ENCODE measurements around the gene SEMA3B.
"Not testable (repeated sequence)": the region's sequence is repeated elsewhere in the genome, so short reads cannot be mapped to it uniquely, and the experiment has no call there.

Gene SEMA3B
- total RNA-seq: 1.7 to 2.3 reads per million in 2 donors

GRCh38 chr3:50268703-50269451 is at the start of gene SEMA3B:
SEMA3B (plus strand) TSS chr3:50269147; CDS start chr3:50269241, 94 bp downstream.
- DNase-seq: no peak

DNA sequence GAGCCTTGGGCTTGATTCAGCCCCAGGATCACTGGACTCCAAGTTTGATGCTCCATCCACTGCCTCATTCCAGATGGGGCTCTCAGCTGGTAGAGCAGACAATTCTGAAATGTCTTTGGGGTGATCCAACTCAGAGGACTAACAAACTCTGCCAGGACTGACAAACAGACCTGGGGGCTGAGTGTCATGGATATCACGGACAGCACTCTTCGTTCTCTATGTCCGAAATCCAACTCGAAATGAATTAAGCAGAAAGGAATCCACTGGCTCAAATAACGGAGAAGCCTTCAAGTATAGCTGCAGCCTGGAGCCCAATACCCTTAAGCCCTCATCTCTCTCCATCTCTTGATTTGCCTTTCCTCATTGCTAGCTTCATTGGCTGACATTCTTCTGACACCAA is 49.7 kb upstream of the SEMA3B start:
- no peak for DNase-seq

- DNase-seq: no peak
These were observed 48.8 kb upstream of the SEMA3B start for GRCh38 chr3:50220109-50220508.

GRCh38 chr3:50221051-50221410 is 47.9 kb upstream of the SEMA3B start:
- DNase-seq: no peak

- no peak for DNase-seq
These were observed 47.4 kb upstream of the SEMA3B start for GRCh38 chr3:50221411-50222168.

- no peak for DNase-seq
These were observed 46.8 kb upstream of the SEMA3B start for GRCh38 chr3:50222169-50222528.

DNA sequence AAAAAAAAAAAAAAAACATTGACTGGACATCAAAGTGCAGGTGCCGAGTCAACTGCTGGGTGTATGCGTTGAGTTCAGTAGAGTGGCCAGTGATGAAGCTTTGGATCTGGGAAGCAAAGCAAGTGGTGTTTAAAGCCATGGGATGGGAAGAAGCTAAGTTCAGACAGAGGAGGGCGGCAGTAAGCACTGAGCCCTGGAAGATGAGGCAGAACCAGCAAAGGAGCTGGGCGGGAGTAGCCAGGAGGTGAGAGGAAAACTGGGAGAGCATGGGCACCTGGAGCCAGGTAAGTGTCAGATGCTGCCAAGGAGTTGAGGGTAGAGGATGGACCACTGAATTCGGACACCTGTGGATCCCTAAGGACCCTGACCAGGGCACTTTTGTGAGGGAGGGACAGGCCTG is 44.3 kb upstream of the SEMA3B start:
- no peak for DNase-seq

DNA sequence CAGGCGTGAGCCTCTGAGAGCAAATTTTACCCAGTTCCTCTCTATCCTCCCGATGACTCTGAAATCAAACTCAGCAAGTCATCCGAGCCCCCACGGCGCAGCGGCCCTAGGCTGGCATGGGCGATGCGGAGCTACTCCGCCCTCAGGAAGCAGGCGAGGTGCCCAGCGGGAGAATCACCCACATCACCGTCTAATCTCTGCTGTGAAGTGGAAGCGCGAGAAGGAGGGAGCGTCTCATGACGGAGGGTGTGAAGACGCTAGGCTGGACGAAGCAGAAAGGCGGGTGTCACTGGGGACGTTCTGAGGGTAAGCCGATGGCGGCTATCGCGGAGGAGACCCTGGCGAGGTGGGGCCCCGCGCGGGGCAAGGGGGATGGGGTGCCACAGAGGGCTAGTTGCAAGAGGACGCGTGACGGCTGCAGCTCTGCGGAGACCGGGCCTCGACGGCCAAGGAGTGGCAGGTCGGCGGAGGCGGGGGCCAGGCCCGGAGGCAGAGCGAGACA is 42.0 kb upstream of the SEMA3B start:
- peak; percentile 29 for DNase-seq

- peak; percentile 85 for DNase-seq
These were observed 41.4 kb upstream of the SEMA3B start for GRCh38 chr3:50227390-50228183.

DNA sequence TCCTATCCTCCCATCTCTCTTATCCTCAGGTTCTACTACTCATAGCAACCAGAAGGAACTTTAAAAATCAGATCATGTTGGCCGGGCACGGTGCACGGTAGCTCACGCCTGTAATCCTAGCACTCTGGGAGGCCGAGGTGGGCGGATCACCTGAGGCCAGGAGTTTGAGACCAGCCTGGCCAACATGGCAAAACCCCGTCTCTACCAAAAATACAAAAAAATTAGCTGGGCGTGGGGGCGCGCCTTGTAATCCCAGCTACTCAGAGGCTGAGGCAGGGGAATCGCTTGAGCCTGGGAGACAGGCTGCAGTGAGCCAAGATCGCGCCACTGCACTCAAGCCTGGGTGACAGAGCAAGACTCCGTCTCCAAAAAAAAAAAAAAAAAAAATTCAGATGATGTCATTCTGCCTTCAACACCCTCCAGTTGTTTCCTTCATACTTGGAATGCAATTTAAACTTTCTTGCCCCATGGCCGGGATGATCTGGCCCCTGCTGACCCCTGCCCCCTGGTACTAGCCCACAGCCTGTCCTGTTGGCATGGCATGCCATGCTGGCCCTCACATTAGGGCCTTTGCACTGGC is 40.7 kb upstream of the SEMA3B start:
- DNase-seq: not testable (repeated sequence)

DNA sequence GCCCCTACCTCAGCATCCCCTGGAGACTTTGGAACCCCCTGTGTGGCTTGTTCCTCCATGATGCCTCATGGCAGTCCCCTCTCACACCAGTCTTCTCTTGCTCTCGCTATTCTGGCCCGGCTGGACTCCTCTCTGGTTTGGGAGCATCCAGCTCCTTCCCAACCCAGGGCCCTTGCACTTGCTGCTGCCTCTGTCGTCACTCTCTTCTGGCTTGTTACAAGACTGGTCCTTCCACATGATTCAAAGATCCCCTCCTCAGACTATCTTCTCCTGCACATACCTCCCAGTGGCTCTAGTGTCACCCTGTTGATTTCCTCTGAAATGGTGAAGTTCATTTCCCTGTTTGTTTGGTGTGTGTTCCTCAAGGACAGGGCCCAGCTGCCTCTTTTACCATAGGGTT is 39.5 kb upstream of the SEMA3B start:
- DNase-seq: no peak

GRCh38 chr3:50230104-50230793 is 38.7 kb upstream of the SEMA3B start:
- DNase-seq: no peak

DNA sequence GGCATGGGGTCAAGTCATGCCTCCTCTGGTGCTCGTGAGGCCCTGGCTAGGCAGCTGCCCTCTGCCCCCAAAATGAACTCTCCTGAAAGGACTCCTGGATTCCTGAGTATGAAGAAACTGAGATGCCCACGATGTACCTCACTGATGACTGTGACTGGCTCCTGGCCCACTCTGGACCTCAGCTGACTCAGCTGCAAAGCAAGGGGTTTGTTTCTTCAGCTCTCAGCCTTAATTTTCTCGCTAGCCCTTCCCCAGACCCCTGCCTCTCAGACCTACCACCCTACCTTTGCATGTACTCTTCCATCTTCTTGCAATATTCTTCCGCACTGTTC is 38.2 kb upstream of the SEMA3B start:
- DNase-seq: no peak

DNA sequence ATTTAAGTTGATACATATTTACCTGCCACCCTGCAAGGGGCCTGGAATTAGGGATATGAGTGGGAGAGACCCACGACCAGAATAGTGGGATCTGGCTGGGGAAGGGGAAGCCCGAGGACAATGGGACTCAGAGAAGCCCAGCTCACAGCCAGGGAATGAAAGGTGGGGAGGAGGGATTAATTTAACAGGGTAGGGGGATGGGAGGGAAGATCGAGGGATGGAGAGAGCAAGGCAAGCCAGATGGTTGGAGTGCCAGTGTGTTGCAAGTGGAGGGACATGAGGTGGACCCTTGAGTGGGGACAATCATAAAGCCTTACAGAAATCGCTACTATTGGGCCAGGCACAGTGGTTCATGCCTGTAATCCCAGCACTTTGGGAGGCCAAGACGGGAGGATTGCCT is 37.4 kb upstream of the SEMA3B start:
- no peak for DNase-seq

- no peak for DNase-seq
These were observed 36.6 kb upstream of the SEMA3B start for GRCh38 chr3:50232303-50232702.

GRCh38 chr3:50233176-50233575 is 35.8 kb upstream of the SEMA3B start:
- DNase-seq: no peak

DNA sequence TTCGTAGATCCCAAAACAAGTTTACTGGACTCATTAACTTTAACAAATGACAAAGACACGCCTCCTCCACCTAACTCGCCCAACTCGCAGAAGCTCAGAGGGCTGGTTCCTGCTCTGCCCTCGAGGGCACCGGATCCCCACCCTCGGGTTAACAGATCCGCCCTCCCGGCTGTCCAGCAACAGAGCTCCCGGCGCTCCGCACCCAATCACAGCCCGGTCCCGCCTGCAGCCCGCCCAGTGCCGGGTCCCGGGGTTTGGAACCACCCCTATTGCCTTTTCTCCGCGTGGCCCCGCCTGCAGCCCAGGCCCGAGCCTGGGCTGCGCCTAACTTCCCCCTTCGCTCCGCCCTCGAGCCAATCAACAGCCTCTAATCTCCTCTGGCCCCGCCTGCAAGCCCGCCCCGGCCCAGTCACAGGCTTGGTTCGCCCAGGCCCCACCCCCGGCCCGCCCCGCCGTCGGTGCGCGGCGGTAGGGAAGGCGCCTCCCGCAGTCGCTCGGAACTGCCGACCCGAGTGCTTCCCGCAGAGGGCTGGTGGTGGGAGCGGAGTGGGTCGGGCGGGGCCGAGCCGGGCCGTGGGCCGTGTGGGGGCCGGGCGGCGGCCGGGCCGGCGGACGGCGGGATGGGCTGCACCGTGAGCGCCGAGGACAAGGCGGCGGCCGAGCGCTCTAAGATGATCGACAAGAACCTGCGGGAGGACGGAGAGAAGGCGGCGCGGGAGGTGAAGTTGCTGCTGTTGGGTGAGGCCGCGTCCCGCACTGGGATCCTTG is 33.0 kb upstream of the SEMA3B start, which contains the start of gene GNAI2:
TSS of gene GNAI2 (plus strand) at position 489 of the 768 bp plus-strand sequence. CDS start at position 621, 132 bp downstream.
- DNase-seq: peak; percentile 98

DNA sequence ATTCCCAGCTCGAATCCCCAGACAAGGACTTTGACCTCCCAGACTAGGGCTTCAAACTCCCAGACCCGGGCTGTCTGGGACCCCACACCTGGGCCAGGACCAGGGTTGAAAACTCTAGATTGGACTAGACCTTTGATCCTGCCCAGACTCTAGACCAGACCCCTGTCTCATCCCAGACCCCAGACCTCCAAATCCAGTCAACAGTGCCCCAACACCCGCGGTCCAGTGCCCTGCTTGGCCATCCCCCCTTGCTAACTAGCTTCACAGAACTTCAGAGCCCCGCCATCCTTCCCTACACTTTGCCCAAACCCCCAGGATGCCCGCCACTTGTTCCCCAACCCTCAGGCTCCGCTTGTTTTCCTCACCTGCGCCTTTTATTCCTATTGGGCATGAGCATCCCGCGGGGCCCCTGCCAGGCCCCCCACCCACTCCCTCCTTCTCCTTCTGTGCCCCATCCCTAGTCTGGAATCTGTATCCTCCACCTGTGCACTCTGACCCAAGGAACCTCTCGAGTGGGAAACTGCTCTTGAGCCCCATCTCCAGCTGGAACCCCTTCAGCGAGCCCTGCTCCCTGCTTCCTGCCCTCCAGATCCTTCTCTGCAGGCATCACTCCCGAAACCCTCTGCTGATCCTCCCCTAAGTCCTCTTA is 32.3 kb upstream of the SEMA3B start:
- no peak for DNase-seq

DNA sequence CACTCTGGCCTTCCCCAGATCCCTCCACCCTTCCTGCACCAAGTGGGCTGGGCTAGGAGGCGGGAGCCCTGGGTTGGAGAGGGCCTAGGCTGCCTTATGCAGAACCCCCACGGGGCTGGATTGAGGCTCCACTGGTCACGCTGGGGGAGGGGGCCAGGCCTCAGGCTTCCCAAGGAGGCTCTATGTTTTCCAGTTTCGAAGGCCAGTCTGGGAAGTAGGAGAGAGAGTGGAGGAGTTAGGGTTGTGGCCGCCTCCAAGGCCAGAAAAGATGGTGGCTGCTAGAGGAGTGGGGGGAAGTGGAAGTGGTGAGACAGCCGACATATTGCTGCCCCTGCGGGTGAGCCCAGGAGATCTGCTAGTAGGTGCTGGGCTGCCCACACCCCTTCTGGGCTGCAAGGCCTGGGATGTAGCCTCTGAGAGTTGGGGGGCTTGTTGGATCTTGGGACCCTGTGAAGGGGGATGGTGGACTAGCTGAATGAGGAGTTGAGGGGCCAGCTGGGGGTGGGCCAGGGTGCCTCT is 31.8 kb upstream of the SEMA3B start:
- DNase-seq: no peak

DNA sequence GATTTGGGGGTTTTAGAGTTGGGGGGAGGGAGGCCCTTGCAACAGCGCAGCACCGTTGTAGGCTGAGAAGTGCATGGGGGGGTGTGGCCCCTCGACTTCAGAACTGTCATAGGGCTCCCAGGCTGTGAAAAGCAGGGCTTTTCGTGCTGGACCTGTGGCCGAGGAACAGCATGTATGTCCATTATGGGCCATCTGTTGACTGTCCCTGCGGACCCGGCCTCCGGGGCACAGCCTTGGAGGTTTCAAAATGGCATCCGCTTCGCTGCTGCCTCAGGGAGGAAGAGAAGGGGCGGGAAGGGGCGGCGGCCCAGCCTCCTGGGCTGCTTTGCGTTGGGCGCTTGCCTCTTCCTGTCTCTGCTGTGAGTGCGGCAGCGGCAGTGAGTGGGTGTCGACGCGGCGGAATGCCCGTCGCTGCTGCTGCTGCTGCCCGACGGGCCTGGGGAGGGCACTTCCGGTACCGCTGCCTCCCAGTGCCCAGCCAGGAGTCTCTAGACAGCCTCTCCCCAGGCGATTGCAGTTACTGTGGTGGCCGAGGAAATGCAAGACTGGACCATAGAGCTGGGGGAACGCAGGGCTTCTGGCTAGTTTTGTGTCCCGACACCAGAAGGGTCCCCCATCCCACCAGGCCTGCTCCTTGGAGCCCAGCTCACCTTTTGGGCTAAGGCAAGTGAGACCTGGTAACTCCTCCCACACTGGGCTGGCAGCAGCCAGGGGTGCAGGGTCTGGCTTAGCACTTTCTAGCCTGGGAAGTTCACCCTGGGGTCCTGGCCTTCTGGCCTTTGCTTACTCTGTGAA is 31.0 kb upstream of the SEMA3B start:
- peak; percentile 76 for DNase-seq
